GM12878 (cell line): Measurements from ENCODE around the gene ITGA11. TPM values are rescaled to one million over a fixed set of nuclear protein-coding genes. Genes with fewer than 3 reads are reported as not detected.

Source experiments
- ATAC-seq: fragments of 200-7000 bp; cut with Tn5 transposase; 3 replicates; pipeline ENCODE4 v1.9.1; 2020; ENCODE audit warnings: mild to moderate bottlenecking, moderate library complexity
- BruUV-seq: library from RNA; stranded (reverse); fragments of 400-500 nt; replicated peaks from 2 replicates; lab custom pipeline; 2021; lab: Mats Ljungman, UMichigan
- CTCF ChIA-PET: fragments of 300-600 bp; sonication (Branson Sonifier 250); formaldehyde crosslinking; extraction: SDS; loops from one replicate; lab custom pipeline; 2021; ENCODE audit warnings: inconsistent platforms; lab: Yijun Ruan, JAX
- POLR2A ChIA-PET: fragments of 350-600 bp; formaldehyde crosslinking; extraction: SDS; loops from one replicate; lab custom pipeline; 2021; ENCODE audit warnings: inconsistent platforms; lab: Charles Lee
- RAD21 ChIA-PET: fragments of 300-600 bp; sonication (Branson Sonifier 250); formaldehyde crosslinking; loops from one replicate; lab custom pipeline; 2023; ENCODE audit warnings: antibody characterized with exemption; ENCODE audit not compliant: unreplicated experiment; lab: Charles Lee
- SMC1A ChIA-PET: fragments of 300-600 bp; sonication (Branson Sonifier 250); formaldehyde crosslinking; loops from one replicate; lab custom pipeline; 2023; ENCODE audit not compliant: unreplicated experiment, uncharacterized antibody; lab: Charles Lee
- DNase-seq: peaks from one replicate; pipeline ENCODE4 v3.0.0-alpha.2; 2011; ENCODE audit warnings: low read depth, low spot score
- FAIRE-seq: peaks from 3 replicates; lab custom pipeline; 2011; peaks lifted over from hg19 to GRCh38; lab: Jason Lieb, UNC
- H2AFZ ChIP-seq: 2 replicates; pipeline ENCODE4 v1.6.0; 2011; ENCODE audit warnings: low read depth, low read length, control low read depth; ENCODE audit not compliant: control insufficient read depth
- H3K27ac ChIP-seq: 2 replicates; pipeline ENCODE4 v1.5.1; 2011; ENCODE audit warnings: control low read depth; ENCODE audit not compliant: control insufficient read depth, insufficient read depth
- H3K27me3 ChIP-seq, 2 experiments: replicated peaks in 1 of 2; 2 replicates each; pipeline versions ENCODE4 v1.6.0 to v1.6.1; 2011; ENCODE audit warnings: low read length in 1 of 2; ENCODE audit not compliant: control insufficient read depth in 2 of 2, insufficient read depth in 2 of 2
- H3K36me3 ChIP-seq, 2 experiments: 2 replicates each; pipeline ENCODE4 v1.5.1; 2011; ENCODE audit warnings: low read length in 1 of 2; ENCODE audit not compliant: control insufficient read depth in 2 of 2, insufficient read depth in 2 of 2
- H3K4me1 ChIP-seq: 2 replicates; pipeline ENCODE4 v1.6.1; 2011; ENCODE audit warnings: mild to moderate bottlenecking, low read length, moderate library complexity, mixed read lengths; ENCODE audit not compliant: control insufficient read depth, insufficient read depth
- H3K4me2 ChIP-seq: 2 replicates; pipeline ENCODE4 v1.6.0; 2011; ENCODE audit warnings: control low read depth; ENCODE audit not compliant: control insufficient read depth, insufficient read depth
- H3K4me3 ChIP-seq: fragments of 200-600 bp; sonication (generic); 2 replicates; pipeline ENCODE4 v1.5.1; 2016
- H3K79me2 ChIP-seq: 2 replicates; pipeline ENCODE4 v1.6.0; 2011; ENCODE audit warnings: low read length; ENCODE audit not compliant: control insufficient read depth, insufficient read depth
- H3K9ac ChIP-seq: 2 replicates; pipeline ENCODE4 v1.8.0; 2011; ENCODE audit warnings: low read length, control low read depth, mixed read lengths; ENCODE audit not compliant: control insufficient read depth, insufficient read depth
- H3K9me3 ChIP-seq: replicated peaks from 3 replicates; pipeline ENCODE4 v1.5.1; 2011; ENCODE audit warnings: mild to moderate bottlenecking, low read length; ENCODE audit not compliant: control insufficient read depth, insufficient read depth
- H4K20me1 ChIP-seq: 2 replicates; pipeline ENCODE4 v1.6.0; 2011; ENCODE audit not compliant: control insufficient read depth, insufficient read depth
- BACH1 ChIP-seq: fragments of 450-650 bp; IDR thresholded peaks from 2 replicates; pipeline ENCODE4 v1.6.1; 2017; ENCODE audit warnings: mild to moderate bottlenecking, borderline replicate concordance
- BMI1 ChIP-seq: fragments of 450-650 bp; IDR thresholded peaks from 2 replicates; pipeline ENCODE4 v1.6.1; 2016; ENCODE audit warnings: mild to moderate bottlenecking, moderate library complexity, borderline replicate concordance
- CHD1 ChIP-seq: IDR thresholded peaks from 2 replicates; pipeline ENCODE4 v1.6.1; 2012; ENCODE audit warnings: low read depth, low read length, improper control_type of control experiment
- E2F8 ChIP-seq: fragments of 450-650 bp; IDR thresholded peaks from 2 replicates; pipeline ENCODE4 v1.6.1; 2018; ENCODE audit warnings: mild to moderate bottlenecking, low read depth, moderate library complexity; ENCODE audit not compliant: partially characterized antibody
- ESRRA ChIP-seq: IDR thresholded peaks from 2 replicates; pipeline ENCODE4 v1.6.1; 2012; ENCODE audit warnings: mild to moderate bottlenecking, low read length, improper control_type of control experiment
- HDGF ChIP-seq: fragments of 450-650 bp; IDR thresholded peaks from 2 replicates; pipeline ENCODE4 v1.6.1; 2016; ENCODE audit warnings: antibody characterized with exemption
- IKZF2 ChIP-seq, 2 experiments: fragments of 450-650 bp; IDR thresholded peaks; 2 replicates each; pipeline ENCODE4 v1.6.1; 2017; ENCODE audit warnings: mild to moderate bottlenecking in 2 of 2, moderate library complexity in 2 of 2
- IRF5 ChIP-seq: fragments of 450-650 bp; IDR thresholded peaks from 2 replicates; pipeline ENCODE4 v1.6.1; 2017; ENCODE audit warnings: borderline replicate concordance
- MAX ChIP-seq: IDR thresholded peaks from 2 replicates; pipeline ENCODE4 v1.6.1; 2012; ENCODE audit warnings: low read depth, low read length, improper control_type of control experiment
- NKRF ChIP-seq: fragments of 450-650 bp; conservative IDR thresholded peaks from 2 replicates; pipeline ENCODE4 v1.6.1; 2017; ENCODE audit warnings: mild to moderate bottlenecking, moderate library complexity
- PBX3 ChIP-seq: IDR thresholded peaks from 2 replicates; pipeline ENCODE4 v1.6.1; 2011; ENCODE audit warnings: mild to moderate bottlenecking, low read depth, low read length, moderate library complexity; ENCODE audit not compliant: insufficient replicate concordance
- POLR2AphosphoS2 ChIP-seq: IDR thresholded peaks from 2 replicates; pipeline ENCODE4 v1.6.1; 2011; ENCODE audit warnings: low read depth, mild to moderate bottlenecking, low read length, improper control_type of control experiment, moderate library complexity
- RFX5 ChIP-seq: IDR thresholded peaks from 2 replicates; pipeline ENCODE4 v1.6.1; 2011; ENCODE audit warnings: low read depth, low read length, improper control_type of control experiment
- TCF12 ChIP-seq: IDR thresholded peaks from 2 replicates; pipeline ENCODE4 v1.6.1; 2011; ENCODE audit warnings: low read depth, mild to moderate bottlenecking, low read length
- USF1 ChIP-seq: IDR thresholded peaks from 2 replicates; pipeline ENCODE4 v1.6.1; 2011; ENCODE audit warnings: borderline replicate concordance, low read depth, mild to moderate bottlenecking, moderate library complexity, mixed read lengths, low read length; ENCODE audit not compliant: insufficient read depth; ENCODE audit errors: extremely low read length
- ZNF24 ChIP-seq: fragments of 450-650 bp; IDR thresholded peaks from 2 replicates; pipeline ENCODE4 v1.6.1; 2017; ENCODE audit warnings: antibody characterized with exemption, mild to moderate bottlenecking
- WGBS: methylation state at CpG from one replicate; pipeline ENCODE4 v1.1.6; 2016; ENCODE audit warnings: low lambda C conversion rate; ENCODE audit not compliant: insufficient replicate concordance, insufficient coverage; ENCODE audit errors: missing lambda C conversion rate; 5-methylcytosine and 5-hydroxymethylcytosine counted together
- in situ Hi-C: fragments of 300-500 bp; cut with MboI; formaldehyde crosslinking; loops from 9 replicates; pipeline ENCODE4 v1.14.3; 2018; ENCODE audit warnings: mixed read lengths
- intact Hi-C: fragments of 100-400 bp; cut with micrococcal nuclease; formaldehyde crosslinking; loops from one replicate; pipeline ENCODE4 v1.14.2; 2022; ENCODE audit not compliant: unreplicated experiment
- polyA plus RNA-seq, 11 experiments: library from polyadenylated mRNA; depleted of rRNA in 4 of 11; unstranded in 6 of 11; stranded (reverse) in 5 of 11; fragments of >200 nt; fragmentation: Nextera tagmentation in 4 of 11; fragmentation: Illumina TruSeq in 1 of 11; extraction: Ambion mirVana in 4 of 11; extraction: Trizol in 1 of 11; gene quantifications; 1 replicate in 1 of 11; 2 replicates in 10 of 11; pipeline versions ENCODE4 v1.2.1 to v1.2.3, GENCODE V29; 2011 to 2016; ENCODE audit warnings: inconsistent platforms in 2 of 11, missing spikeins in 2 of 11, low read depth in 1 of 11
- total RNA-seq, 4 experiments: library from RNA; depleted of rRNA in 3 of 4; stranded (reverse); fragments of >200 nt in 3 of 4; fragmentation: Illumina TruSeq in 1 of 4; extraction: Trizol in 1 of 4; gene quantifications; 2 replicates each; pipeline versions ENCODE4 v1.2.1 to v1.2.3, GENCODE V29; 2013 to 2021

The ITGA11 gene
- total and polyA plus RNA-seq, 10 of the 15 experiments (the other 5 are each of a cell fraction or from before 2014, with no cell fraction given) = under 0.01 to 0.36 (median 0.13) TPM; not detected in 1

- ChIA-PET CTCF (interaction anchor here (1.1 to 1.7 kb wide), 2 partner anchors 13 to 41 kb away, joined by 3 to 11 read pairs; no protein-coding TSS in a partner anchor), RAD21 (no interaction called here), POLR2A (no interaction called here), SMC1A (interaction anchor here (1.1 kb wide), 1 partner anchor 41 kb away, joined by 4 read pairs; no protein-coding TSS in a partner anchor)
- Histone ChIP-seq H3K4me3 (no peak overlapping the region), H3K9ac (no peak overlapping the region), H3K27ac (no peak overlapping the region), H3K36me3 (no peaks in the 10 kb centered on the region), H2AFZ (no peak overlapping the region), H3K79me2 (no peaks in the 10 kb centered on the region), H4K20me1 (no peaks in the 10 kb centered on the region), H3K9me3 (no peaks in the 10 kb centered on the region), H3K27me3 (no peaks in the 10 kb centered on the region; a peak in 2 of 4 replicates), H3K4me2 (no peak overlapping the region), H3K4me1 (no peaks in the 10 kb centered on the region)
- intact Hi-C loops = no loop called here
- no peak for ATAC-seq
- FAIRE-seq = no peak
- 56% methylated on average over 3 of the region's 3 CpGs for whole genome bisulfite sequencing
- no peak for DNase-seq
- in situ Hi-C loops = no loop called here
- no TSS peak for BruUV-seq
- TF ChIP-seq NKRF (no peak), CHD1 (no peak), HDGF (no peak), POLR2AphosphoS2 (no peak), IKZF2 (IDR thresholded peaks at IDR 0.05) (no peak), BMI1 (no peak), TCF12 (no peak), ZNF24 (no peak), USF1 (no peak), PBX3 (no peak), RFX5 (no peak), E2F8 (no peak), ESRRA (no peak), BACH1 (no peak), IRF5 (no peak), MAX (no peak)
Measured at GRCh38 chr15:68265674-68266073, 166.3 kb downstream of the ITGA11 start.
